Activated naive CD8-positive, alpha-beta T cell treated with anti-CD3 and anti-CD28 coated beads, Interleukin-2, amount 10 ng/mL, durations not matched to agents 7 days and 5 days (primary cell): ENCODE results near the gene ADGRD1. TPM values are rescaled to one million over a fixed set of nuclear protein-coding genes. Genes with fewer than 3 reads are reported as not detected.
A peak's percentile ranks its signal among the peaks of the same experiment; 100 is the strongest.
"Not testable (repeated sequence)": the region's sequence is repeated elsewhere in the genome, so short reads cannot be mapped to it uniquely, and the experiment has no call there.

Experiments
- ATAC-seq: fragments of 150-1000 bp; cut with Tn5 transposase; one replicate; pipeline ENCODE4 v1.10.0; 2021; ENCODE audit warnings: low read depth, moderate library complexity
- POLR2A ChIA-PET: fragments of 350-600 bp; sonication (Branson Sonifier 250); formaldehyde crosslinking; loops from one replicate; lab custom pipeline; 2021; ENCODE audit warnings: antibody characterized with exemption; lab: Charles Lee
- DNase-seq: peaks from one replicate; pipeline ENCODE4 v3.0.0; 2021
- H3K27ac Mint-ChIP-seq: one replicate; pipeline ENCODE4 v1.8.0; 2022; ENCODE audit warnings: mild to moderate bottlenecking, mixed read lengths
- H3K27me3 Mint-ChIP-seq: one replicate; pipeline ENCODE4 v1.8.0; 2022; ENCODE audit warnings: mild to moderate bottlenecking, moderate library complexity, mixed read lengths
- H3K36me3 Mint-ChIP-seq: one replicate; pipeline ENCODE4 v1.8.0; 2021; ENCODE audit warnings: mild to moderate bottlenecking, mixed read lengths
- H3K4me1 Mint-ChIP-seq: one replicate; pipeline ENCODE4 v1.8.0; 2021; ENCODE audit warnings: mixed read lengths
- H3K4me3 Mint-ChIP-seq: one replicate; pipeline ENCODE4 v1.8.0; 2022; ENCODE audit warnings: mild to moderate bottlenecking, moderate library complexity, mixed read lengths
- H3K9me3 Mint-ChIP-seq: one replicate; pipeline ENCODE4 v1.8.0; 2021; ENCODE audit warnings: mixed read lengths
- total RNA-seq, 2 experiments: library from RNA; stranded (reverse); gene quantifications; one replicate each; pipeline ENCODE4 v1.2.3, GENCODE V29; 2021

The ADGRD1 gene
- total RNA-seq = not detected

DNA sequence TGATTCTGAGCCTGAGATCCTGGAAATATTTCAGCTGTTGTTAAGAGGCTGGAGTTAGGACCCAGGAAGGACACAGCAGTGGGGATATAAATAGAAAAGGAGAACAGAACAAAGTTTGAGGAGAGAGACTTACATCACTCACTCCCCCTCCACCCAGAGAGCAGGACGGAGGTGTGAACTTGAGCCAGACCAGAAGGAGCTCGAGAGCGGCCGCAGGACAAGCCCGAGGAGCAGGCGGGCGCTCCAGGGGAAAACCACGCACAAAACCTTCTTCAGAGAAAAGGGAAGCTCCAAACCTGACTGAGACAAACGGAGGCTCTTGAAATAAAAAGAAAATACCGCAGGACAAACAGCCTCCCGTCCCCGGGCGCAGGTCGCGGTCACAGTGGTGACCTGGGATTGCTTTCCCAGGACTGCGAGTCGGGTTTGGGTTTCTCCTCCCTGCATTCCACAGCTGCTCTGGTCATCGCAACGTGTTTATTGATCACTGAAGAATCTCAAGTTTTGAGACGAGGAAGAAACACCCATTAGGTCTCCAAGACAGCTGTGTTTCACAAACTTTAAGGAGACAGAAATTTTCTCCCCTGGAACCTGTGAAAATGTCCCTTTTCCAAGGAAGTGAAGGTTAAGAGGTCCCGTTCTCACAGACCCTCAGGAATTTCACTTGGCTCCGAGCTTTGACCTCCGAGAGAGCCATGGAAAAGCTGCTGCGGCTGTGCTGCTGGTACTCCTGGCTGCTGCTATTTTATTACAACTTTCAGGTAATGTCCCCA, at the start of gene ADGRD1:
TSS of gene ADGRD1 (plus strand) at position 137 of the 773 bp plus-strand sequence. CDS start at position 696, 559 bp downstream.
- ATAC-seq = no peak
- no peak within 1 kb of the TSS for H3K4me3 Mint-ChIP-seq
- H3K36me3 Mint-ChIP-seq = no peaks in the 10 kb centered on the region
- peaks cover 28% of the 10 kb centered on the region for H3K27me3 Mint-ChIP-seq
- no peaks in the 10 kb centered on the region for H3K4me1 Mint-ChIP-seq
- POLR2A ChIA-PET = no interaction called here
- H3K27ac Mint-ChIP-seq = no peak within 1 kb of the TSS
- DNase-seq = no peak
- no peaks in the 10 kb centered on the region for H3K9me3 Mint-ChIP-seq

DNA sequence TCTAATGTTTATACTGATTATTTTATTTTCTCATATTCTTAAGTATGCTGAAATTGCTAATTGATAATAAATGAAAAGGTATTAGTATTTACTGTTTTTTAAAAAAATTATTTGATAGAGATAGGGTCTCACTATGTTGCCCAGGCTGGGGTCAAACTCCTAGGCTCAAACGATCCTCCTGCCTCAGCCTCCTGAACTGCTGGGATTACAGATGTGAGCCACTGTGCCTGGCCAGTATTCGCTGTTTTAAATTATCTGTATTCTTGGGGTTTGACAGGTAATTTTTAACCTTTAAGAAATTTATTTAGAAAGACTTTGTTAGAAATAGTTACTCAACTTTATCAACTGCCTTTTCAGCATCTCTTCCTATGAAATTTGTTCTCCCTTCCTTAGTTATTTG, 49.6 kb upstream of the ADGRD1 start:
- Mint-ChIP-seq H3K4me1 (peaks cover 2% of the 10 kb centered on the region), H3K36me3 (no peaks in the 10 kb centered on the region), H3K27ac (no peak overlapping the region), H3K9me3 (no peaks in the 10 kb centered on the region), H3K27me3 (peaks cover 9% of the 10 kb centered on the region), H3K4me3 (no peak overlapping the region)
- POLR2A ChIA-PET = no interaction called here
- ATAC-seq (no peak), DNase-seq (no peak)

DNA sequence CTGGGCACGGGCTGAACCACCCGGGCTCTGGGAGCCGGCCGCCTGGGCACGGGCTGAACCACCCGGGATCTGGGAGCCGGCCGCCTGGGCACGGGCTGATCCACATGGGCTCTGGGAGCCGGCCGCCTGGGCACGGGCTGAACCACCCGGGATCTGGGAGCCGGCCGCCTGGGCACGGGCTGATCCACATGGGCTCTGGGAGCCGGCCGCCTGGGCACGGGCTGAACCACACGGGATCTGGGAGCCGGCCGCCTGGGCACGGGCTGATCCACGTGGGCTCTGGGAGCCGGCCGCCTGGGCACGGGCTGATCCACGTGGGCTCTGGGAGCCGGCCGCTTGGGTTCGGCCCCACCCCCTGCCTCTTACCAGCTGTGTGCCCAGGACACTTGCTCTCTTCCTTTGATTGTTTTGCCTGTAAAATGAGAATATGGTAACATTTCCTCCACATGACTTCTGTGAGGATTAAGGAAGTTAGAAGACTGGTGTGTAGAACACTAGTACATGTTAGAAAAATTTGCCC, 48.7 kb upstream of the ADGRD1 start:
- peaks cover 11% of the 10 kb centered on the region for H3K27me3 Mint-ChIP-seq
- POLR2A ChIA-PET, DNase-seq, H3K4me1 Mint-ChIP-seq, H3K27ac Mint-ChIP-seq, ATAC-seq, H3K36me3 Mint-ChIP-seq, H3K9me3 Mint-ChIP-seq, H3K4me3 Mint-ChIP-seq: not testable (repeated sequence)

DNA sequence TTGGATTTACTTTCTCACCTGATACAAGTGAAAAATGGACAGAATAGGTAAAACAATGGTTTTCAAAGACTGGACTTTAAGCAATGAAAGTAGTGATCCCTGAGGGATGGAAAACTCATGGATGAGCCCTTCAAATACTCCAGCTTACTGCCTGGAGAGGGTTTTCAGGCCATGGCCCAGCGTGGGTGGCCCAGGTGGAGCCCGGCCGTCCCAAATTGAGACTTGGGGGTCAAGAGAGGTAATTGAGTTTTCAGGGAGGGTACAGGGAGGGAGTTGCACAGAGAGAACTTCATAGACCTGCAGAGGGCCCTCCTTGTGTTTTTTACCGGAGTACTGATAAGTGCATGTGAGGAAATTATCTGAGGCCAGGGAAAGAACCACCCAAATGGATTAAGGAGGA, 44.6 kb upstream of the ADGRD1 start:
- Mint-ChIP-seq H3K27ac (no peak overlapping the region), H3K36me3 (no peaks in the 10 kb centered on the region), H3K27me3 (peaks cover 16% of the 10 kb centered on the region), H3K9me3 (peaks cover 5% of the 10 kb centered on the region), H3K4me1 (peaks cover 2% of the 10 kb centered on the region), H3K4me3 (no peak overlapping the region)
- POLR2A ChIA-PET = no interaction called here
- DNase-seq (no peak), ATAC-seq (no peak)

- Mint-ChIP-seq H3K27me3 (peaks cover 32% of the 10 kb centered on the region), H3K4me3 (no peak overlapping the region), H3K36me3 (no peaks in the 10 kb centered on the region), H3K9me3 (peaks cover 5% of the 10 kb centered on the region), H3K27ac (no peak overlapping the region), H3K4me1 (peaks cover 2% of the 10 kb centered on the region)
- no peak for ATAC-seq
- no peak for DNase-seq
- POLR2A ChIA-PET = no interaction called here
These were observed 42.5 kb upstream of the ADGRD1 start for GRCh38 chr12:130911193-130911592.

- no peak overlapping the region for H3K4me3 Mint-ChIP-seq
- peaks cover 5% of the 10 kb centered on the region for H3K9me3 Mint-ChIP-seq
- no peak overlapping the region for H3K27ac Mint-ChIP-seq
- H3K36me3 Mint-ChIP-seq = no peaks in the 10 kb centered on the region
- DNase-seq = no peak
- POLR2A ChIA-PET = no interaction called here
- peaks cover 3% of the 10 kb centered on the region for H3K4me1 Mint-ChIP-seq
- H3K27me3 Mint-ChIP-seq = peaks cover 40% of the 10 kb centered on the region
- ATAC-seq = no peak
These were observed 41.8 kb upstream of the ADGRD1 start for GRCh38 chr12:130911933-130912332.

GRCh38 chr12:130916241-130916911, 37.3 kb upstream of the ADGRD1 start:
- Mint-ChIP-seq H3K4me3 (no peak overlapping the region), H3K9me3 (peaks cover 4% of the 10 kb centered on the region), H3K4me1 (peaks cover 1% of the 10 kb centered on the region), H3K27me3 (peaks cover 55% of the 10 kb centered on the region), H3K27ac (no peak overlapping the region), H3K36me3 (no peaks in the 10 kb centered on the region)
- no peak for ATAC-seq
- POLR2A ChIA-PET = no interaction called here
- peak; percentile 34 for DNase-seq

- no peak for DNase-seq
- Mint-ChIP-seq H3K4me1 (peaks cover 1% of the 10 kb centered on the region), H3K27ac (no peak overlapping the region), H3K36me3 (no peaks in the 10 kb centered on the region), H3K9me3 (no peaks in the 10 kb centered on the region), H3K4me3 (no peak overlapping the region), H3K27me3 (peaks cover 58% of the 10 kb centered on the region)
- POLR2A ChIA-PET = no interaction called here
- ATAC-seq = no peak
These were observed 36.1 kb upstream of the ADGRD1 start for GRCh38 chr12:130917607-130918006.

- peaks cover 1% of the 10 kb centered on the region for H3K4me1 Mint-ChIP-seq
- H3K9me3 Mint-ChIP-seq = no peaks in the 10 kb centered on the region
- no peak for DNase-seq
- ATAC-seq = no peak
- H3K4me3 Mint-ChIP-seq = no peak overlapping the region
- POLR2A ChIA-PET = no interaction called here
- no peaks in the 10 kb centered on the region for H3K36me3 Mint-ChIP-seq
- peaks cover 55% of the 10 kb centered on the region for H3K27me3 Mint-ChIP-seq
- no peak overlapping the region for H3K27ac Mint-ChIP-seq
These were observed 34.6 kb upstream of the ADGRD1 start for GRCh38 chr12:130919086-130919485.

- Mint-ChIP-seq H3K4me1 (peaks cover 1% of the 10 kb centered on the region), H3K9me3 (no peaks in the 10 kb centered on the region), H3K27ac (no peak overlapping the region), H3K36me3 (no peaks in the 10 kb centered on the region), H3K27me3 (peaks cover 48% of the 10 kb centered on the region), H3K4me3 (no peak overlapping the region)
- ATAC-seq (no peak), DNase-seq (no peak)
- POLR2A ChIA-PET = no interaction called here
These were observed 33.5 kb upstream of the ADGRD1 start for GRCh38 chr12:130920119-130920703.

DNA sequence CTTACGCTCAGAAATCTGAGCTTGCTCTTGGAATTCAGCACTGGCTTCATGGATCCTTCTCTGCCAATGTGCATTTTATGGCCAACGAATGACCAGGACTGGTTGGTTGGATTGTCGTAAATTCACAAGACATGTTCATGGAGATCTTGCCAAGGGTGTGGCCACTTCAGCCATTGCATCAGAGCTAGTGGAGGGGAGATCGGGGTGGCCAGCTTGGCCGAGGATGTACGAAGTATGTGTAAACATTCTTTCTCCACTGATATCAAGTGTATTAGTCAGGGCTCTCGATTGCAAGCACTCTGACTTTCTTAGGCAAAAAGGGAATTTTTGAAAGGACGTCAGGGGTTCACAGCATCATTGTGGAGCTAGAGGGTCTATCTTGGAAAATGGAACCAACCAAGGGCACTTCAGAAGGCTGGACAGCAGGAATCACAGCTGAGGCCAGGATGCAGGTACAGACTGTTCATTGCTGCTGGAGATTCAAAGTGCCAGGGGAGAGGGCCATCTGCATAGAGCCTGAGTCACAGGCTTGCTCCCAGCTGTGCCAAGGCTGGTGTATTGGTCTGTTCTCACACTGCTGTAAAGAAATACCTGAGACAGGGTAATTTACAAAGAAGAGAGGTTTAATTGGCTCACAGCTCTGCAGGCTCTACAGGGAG, 32.9 kb upstream of the ADGRD1 start:
- Mint-ChIP-seq H3K4me1 (peaks cover 1% of the 10 kb centered on the region), H3K9me3 (no peaks in the 10 kb centered on the region), H3K27ac (no peak overlapping the region), H3K27me3 (peaks cover 43% of the 10 kb centered on the region), H3K4me3 (no peak overlapping the region), H3K36me3 (no peaks in the 10 kb centered on the region)
- DNase-seq (no peak), ATAC-seq (no peak)
- POLR2A ChIA-PET = no interaction called here

GRCh38 chr12:130922511-130922953, 31.2 kb upstream of the ADGRD1 start:
- DNase-seq (no peak), ATAC-seq (no peak)
- peaks cover 32% of the 10 kb centered on the region for H3K27me3 Mint-ChIP-seq
- no peak overlapping the region for H3K4me3 Mint-ChIP-seq
- POLR2A ChIA-PET = no interaction called here
- no peak overlapping the region for H3K27ac Mint-ChIP-seq
- no peaks in the 10 kb centered on the region for H3K9me3 Mint-ChIP-seq
- H3K36me3 Mint-ChIP-seq = no peaks in the 10 kb centered on the region
- no peaks in the 10 kb centered on the region for H3K4me1 Mint-ChIP-seq

DNA sequence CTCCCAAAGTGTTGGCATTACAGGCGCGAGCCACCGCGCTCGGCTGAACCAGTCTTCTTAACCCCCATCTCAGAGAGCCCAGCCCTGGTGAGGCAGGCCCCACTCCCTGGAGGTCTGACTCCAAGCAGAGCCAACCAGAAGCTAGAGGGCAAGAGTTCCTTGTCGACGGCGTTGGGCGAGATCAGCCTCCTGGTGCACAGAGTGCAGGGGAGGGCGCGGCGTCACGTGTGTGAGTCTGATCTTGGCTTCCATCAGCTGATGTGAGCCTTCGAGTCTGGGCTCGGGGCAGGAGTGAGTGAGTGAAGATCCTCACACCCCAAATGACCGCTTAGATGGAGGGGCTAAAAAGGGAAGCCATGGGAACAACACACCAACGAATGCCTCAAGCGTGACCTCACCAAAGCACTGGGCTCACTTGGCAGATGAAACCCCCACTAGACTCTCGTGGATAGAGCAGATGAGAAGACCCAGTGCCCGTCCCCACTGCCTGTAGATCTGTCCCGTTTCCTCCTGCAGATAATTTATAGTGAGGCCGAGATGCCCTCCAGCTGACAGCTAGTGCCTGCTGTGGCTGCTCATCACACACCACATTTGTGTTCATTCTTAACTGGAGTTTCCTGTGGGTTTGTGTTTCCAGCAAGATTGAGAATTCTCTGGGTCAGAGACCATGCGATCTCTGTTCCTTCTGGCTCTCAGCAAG, 28.6 kb upstream of the ADGRD1 start:
- H3K27ac Mint-ChIP-seq = no peak overlapping the region
- no peak for DNase-seq
- no peaks in the 10 kb centered on the region for H3K4me1 Mint-ChIP-seq
- no peak for ATAC-seq
- H3K27me3 Mint-ChIP-seq = peaks cover 30% of the 10 kb centered on the region
- no peaks in the 10 kb centered on the region for H3K36me3 Mint-ChIP-seq
- H3K9me3 Mint-ChIP-seq = no peaks in the 10 kb centered on the region
- POLR2A ChIA-PET = no interaction called here
- no peak overlapping the region for H3K4me3 Mint-ChIP-seq
